Testis (tissue), 2 donors: ENCODE data around the gene BEAN1.

ENCODE experiments used
- POLR2A ChIP-seq: fragments of 450-650 bp; IDR thresholded peaks from one replicate; pipeline ENCODE4 v1.6.1; 2017; ENCODE audit warnings: antibody characterized with exemption, mild to moderate bottlenecking, moderate library complexity
- TF ChIP-seq, protein P1 (sequence below), 3 experiments: fragments of 450-650 bp in 2 of 3; fragments of 200-600 bp in 1 of 3; sonication (generic) in 1 of 3; IDR thresholded peaks; one replicate each; pipeline ENCODE4 v1.5.1; 2016 to 2019; ENCODE audit warnings: antibody characterized with exemption in 3 of 3, mild to moderate bottlenecking in 2 of 3, moderate library complexity in 1 of 3

DNA sequence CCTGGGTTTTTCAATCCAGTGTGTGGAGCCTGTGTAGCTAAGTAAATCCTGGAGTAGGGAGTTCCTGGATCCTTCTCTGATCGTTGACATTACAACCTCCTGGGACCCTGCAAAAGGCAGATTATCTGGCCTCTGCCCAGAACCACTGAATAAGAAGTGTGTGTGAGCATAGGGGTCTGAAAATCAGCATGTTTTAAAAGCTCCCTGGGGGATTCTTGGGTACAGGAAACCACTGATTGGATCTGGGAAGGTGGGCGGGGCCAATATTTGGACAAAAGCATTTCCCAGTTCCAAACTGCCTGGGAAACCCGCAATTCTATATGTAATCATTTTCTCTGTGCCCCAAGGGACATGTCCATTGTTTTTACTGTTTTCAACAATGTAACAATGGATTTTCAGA, 27.2 kb upstream of the BEAN1 start:
- TF ChIP-seq, protein P1, sequence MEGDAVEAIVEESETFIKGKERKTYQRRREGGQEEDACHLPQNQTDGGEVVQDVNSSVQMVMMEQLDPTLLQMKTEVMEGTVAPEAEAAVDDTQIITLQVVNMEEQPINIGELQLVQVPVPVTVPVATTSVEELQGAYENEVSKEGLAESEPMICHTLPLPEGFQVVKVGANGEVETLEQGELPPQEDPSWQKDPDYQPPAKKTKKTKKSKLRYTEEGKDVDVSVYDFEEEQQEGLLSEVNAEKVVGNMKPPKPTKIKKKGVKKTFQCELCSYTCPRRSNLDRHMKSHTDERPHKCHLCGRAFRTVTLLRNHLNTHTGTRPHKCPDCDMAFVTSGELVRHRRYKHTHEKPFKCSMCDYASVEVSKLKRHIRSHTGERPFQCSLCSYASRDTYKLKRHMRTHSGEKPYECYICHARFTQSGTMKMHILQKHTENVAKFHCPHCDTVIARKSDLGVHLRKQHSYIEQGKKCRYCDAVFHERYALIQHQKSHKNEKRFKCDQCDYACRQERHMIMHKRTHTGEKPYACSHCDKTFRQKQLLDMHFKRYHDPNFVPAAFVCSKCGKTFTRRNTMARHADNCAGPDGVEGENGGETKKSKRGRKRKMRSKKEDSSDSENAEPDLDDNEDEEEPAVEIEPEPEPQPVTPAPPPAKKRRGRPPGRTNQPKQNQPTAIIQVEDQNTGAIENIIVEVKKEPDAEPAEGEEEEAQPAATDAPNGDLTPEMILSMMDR (IDR thresholded peaks at IDR 0.05) = no peak
- TF ChIP-seq POLR2A = no peak
